ENCODE data around the gene NPEPPS. TPM values are rescaled to one million over a fixed set of nuclear protein-coding genes. Genes with fewer than 3 reads are reported as not detected.

NPEPPS gene
- total and polyA plus RNA-seq, 2 of the 8 experiments (the other 6 are each of a cell fraction or from before 2014, with no cell fraction given): 53.6 to 118 TPM

- TF ChIP-seq SRF (IDR thresholded peaks at IDR 0.05; ENCODE audit: low read depth, low read length) (no peak), CHD2 (IDR thresholded peaks at IDR 0.05; ENCODE audit: low read length) (no peak), CREB1 (IDR thresholded peaks at IDR 0.05) (no peak), SIRT6 (IDR thresholded peaks at IDR 0.05; ENCODE audit: low read length) (no peak), SAP30 (IDR thresholded peaks at IDR 0.05; ENCODE audit: insufficient read depth, insufficient replicate concordance, low read length) (no peak), SP2 (IDR thresholded peaks at IDR 0.05; ENCODE audit: low read length) (no peak), TBP (IDR thresholded peaks at IDR 0.05; ENCODE audit: low read depth, low read length) (no peak)
Observed at GRCh38 chr17:47653442-47653841, 122.5 kb downstream of the NPEPPS start (continued).

Data from H1 (cell line).